Thyroid gland (tissue), 4 donors: ENCODE measurements around the gene SH2D3C. TPM values are rescaled to one million over a fixed set of nuclear protein-coding genes. Genes with fewer than 3 reads are reported as not detected.

Experiments used
- DNase-seq, 2 donors: peaks; one replicate each; pipeline ENCODE4 v3.0.0-alpha.2; 2019
- H3K27ac ChIP-seq, 3 donors: fragments of 200-600 bp; sonication (generic); 1 replicate in 2 of 3; 2 replicates in 1 of 3; pipeline ENCODE4 v1.5.1; 2016 to 2019; ENCODE audit warnings: mild to moderate bottlenecking in 1 of 3, moderate library complexity in 1 of 3
- H3K27me3 ChIP-seq: fragments of 200-600 bp; sonication (generic); one replicate; pipeline ENCODE4 v1.5.1; 2019
- H3K36me3 ChIP-seq, 2 donors: fragments of 200-600 bp; sonication (generic); one replicate each; pipeline ENCODE4 v1.5.1; 2016 to 2019
- H3K4me1 ChIP-seq, 2 donors: fragments of 200-600 bp; sonication (generic); one replicate each; pipeline ENCODE4 v1.5.1; 2017 to 2019
- H3K4me3 ChIP-seq, 3 donors: fragments of 200-600 bp; sonication (generic); replicated peaks in 1 of 3; 1 replicate in 2 of 3; 2 replicates in 1 of 3; pipeline ENCODE4 v1.5.1; 2016; ENCODE audit warnings: mild to moderate bottlenecking in 1 of 3
- H3K9me3 ChIP-seq: fragments of 200-600 bp; sonication (generic); one replicate; pipeline ENCODE4 v1.5.1; 2017
- CTCF ChIP-seq, 6 experiments: fragments of 200-600 bp in 3 of 6; fragments of 450-650 bp in 3 of 6; sonication (generic) in 3 of 6; IDR thresholded peaks; one replicate each; pipeline ENCODE4 v1.5.1; 2016 to 2019; ENCODE audit warnings: antibody characterized with exemption in 6 of 6, mild to moderate bottlenecking in 2 of 6, inconsistent platforms in 1 of 6, moderate library complexity in 1 of 6
- POLR2A ChIP-seq, 2 donors: fragments of 450-650 bp; IDR thresholded peaks; one replicate each; pipeline ENCODE4 v1.6.1; 2017; ENCODE audit warnings: antibody characterized with exemption in 2 of 2, mild to moderate bottlenecking in 2 of 2, moderate library complexity in 1 of 2
- WGBS, 2 donors: methylation state at CpG; one replicate each; pipeline ENCODE4 v1.1.5; 2017; 5-methylcytosine and 5-hydroxymethylcytosine counted together
- intact Hi-C: fragments of 100-400 bp; cut with DNase I; formaldehyde crosslinking; loops from one replicate; pipeline ENCODE4 v1.15.1; 2023
- total RNA-seq, 4 donors: library from RNA; depleted of rRNA; stranded (reverse); fragments of >200 nt; gene quantifications; one replicate each; pipeline ENCODE4 v1.2.3, GENCODE V29; 2016

Gene SH2D3C
- total RNA-seq, 4 donors from 2014 or later, result 10.0 to 24.9 (median 18.2) TPM

GRCh38 chr9:127698386-127698785 lies 80.1 kb downstream of the SH2D3C start:
- Histone ChIP-seq H3K36me3 (no peaks in the 10 kb centered on the region), H3K27ac (peak overlapping the region; percentile 92 to 96 (median 93)), H3K4me1 (peaks cover 28 to 31% of the 10 kb centered on the region in 2 donors), H3K9me3 (no peaks in the 10 kb centered on the region), H3K27me3 (no peaks in the 10 kb centered on the region), H3K4me3 (no peak overlapping the region)
- WGBS, 2 donors, result 93 to 95% methylated on average over 5 of the region's 5 CpGs
- intact Hi-C loops, result no loop called here
- DNase-seq, result no peak
- TF ChIP-seq POLR2A (IDR thresholded peaks at IDR 0.05) (no peak), CTCF (IDR thresholded peaks at IDR 0.05) (no peak)

GRCh38 chr9:127697575-127697974 lies 80.9 kb downstream of the SH2D3C start:
- no peaks in the 10 kb centered on the region for H3K27me3 ChIP-seq
- no peak overlapping the region for H3K27ac ChIP-seq
- no peaks in the 10 kb centered on the region for H3K9me3 ChIP-seq
- intact Hi-C loops, result no loop called here
- 87% methylated on average over 5 of the region's 5 CpGs for WGBS, 2 donors
- peaks cover 28 to 31% of the 10 kb centered on the region in 2 donors for H3K4me1 ChIP-seq
- no peaks in the 10 kb centered on the region for H3K36me3 ChIP-seq
- DNase-seq, result no peak
- TF ChIP-seq POLR2A (IDR thresholded peaks at IDR 0.05) (no peak), CTCF (IDR thresholded peaks at IDR 0.05) (no peak)
- H3K4me3 ChIP-seq, result no peak overlapping the region

- intact Hi-C loops, result no loop called here
- WGBS, 2 donors, result 81% methylated on average over 9 of the region's 9 CpGs
- Histone ChIP-seq H3K36me3 (peaks cover 0 to 11% of the 10 kb centered on the region in 2 donors), H3K27ac (no peak overlapping the region), H3K9me3 (no peaks in the 10 kb centered on the region), H3K4me3 (no peak overlapping the region), H3K4me1 (peaks cover 11 to 14% of the 10 kb centered on the region in 2 donors), H3K27me3 (no peaks in the 10 kb centered on the region)
- TF ChIP-seq POLR2A (IDR thresholded peaks at IDR 0.05), result no peak
- no peak for TF ChIP-seq CTCF (IDR thresholded peaks at IDR 0.05)
- no peak for DNase-seq
Observed at GRCh38 chr9:127694890-127695720, 83.4 kb downstream of the SH2D3C start.

GRCh38 chr9:127693697-127694096 lies 84.8 kb downstream of the SH2D3C start:
- WGBS, 2 donors, result 96% methylated on average over 4 of the region's 4 CpGs
- TF ChIP-seq POLR2A (IDR thresholded peaks at IDR 0.05) (no peak), CTCF (IDR thresholded peaks at IDR 0.05) (no peak)

GRCh38 chr9:127693143-127693542 lies 85.3 kb downstream of the SH2D3C start:
- intact Hi-C loops, result no loop called here
- DNase-seq, result no peak
- H3K36me3 ChIP-seq, result peaks cover 0 to 11% of the 10 kb centered on the region in 2 donors
- no peaks in the 10 kb centered on the region for H3K4me1 ChIP-seq
- no peak for TF ChIP-seq CTCF (IDR thresholded peaks at IDR 0.05)
- no peak for TF ChIP-seq POLR2A (IDR thresholded peaks at IDR 0.05)
- H3K27ac ChIP-seq, result no peak overlapping the region
- 92% methylated on average over 9 to 10 of the region's 10 CpGs for WGBS, 2 donors
- no peak overlapping the region for H3K4me3 ChIP-seq
- H3K27me3 ChIP-seq, result no peaks in the 10 kb centered on the region
- no peaks in the 10 kb centered on the region for H3K9me3 ChIP-seq

More at GRCh38 chr9:127693697-127694096, 84.8 kb downstream of the SH2D3C start:
- peaks cover 0 to 11% of the 10 kb centered on the region in 2 donors for H3K36me3 ChIP-seq
- peaks cover 0 to under 1% of the 10 kb centered on the region in 2 donors for H3K4me1 ChIP-seq
- H3K27me3 ChIP-seq, result no peaks in the 10 kb centered on the region
- no peak for DNase-seq
- no peak overlapping the region for H3K4me3 ChIP-seq
- intact Hi-C loops, result no loop called here
- H3K9me3 ChIP-seq, result no peaks in the 10 kb centered on the region
- H3K27ac ChIP-seq, result no peak overlapping the region
